LNCaP clone FGC (cell line): Measurements from ENCODE around the gene OSTC.

ENCODE experiments used
- DNase-seq: peaks from one replicate; pipeline ENCODE4 v3.0.0-alpha.2; 2011; ENCODE audit warnings: low read depth
- H3K4me3 ChIP-seq: 2 replicates; pipeline ENCODE4 v1.5.1; 2011; ENCODE audit warnings: mild to moderate bottlenecking, low read depth, low read length, control low read depth
- CTCF ChIP-seq: IDR thresholded peaks from 2 replicates; pipeline ENCODE4 v1.5.1; 2012; ENCODE audit warnings: mild to moderate bottlenecking; ENCODE audit not compliant: control insufficient read depth, insufficient read depth; ENCODE audit errors: extremely low read depth

The OSTC gene

GRCh38 chr4:108624263-108625056 lies 25.9 kb upstream of the OSTC start:
- DNase-seq: no peak
- no peak for TF ChIP-seq CTCF
- H3K4me3 ChIP-seq: no peak overlapping the region

GRCh38 chr4:108626056-108626455 lies 24.3 kb upstream of the OSTC start:
- TF ChIP-seq CTCF: no peak
- no peak overlapping the region for H3K4me3 ChIP-seq
- DNase-seq: no peak

- no peak for DNase-seq
- TF ChIP-seq CTCF: no peak
- H3K4me3 ChIP-seq: no peak overlapping the region
Measured at GRCh38 chr4:108628411-108628810, 22.0 kb upstream of the OSTC start.

- DNase-seq: no peak
- H3K4me3 ChIP-seq: no peak overlapping the region
- no peak for TF ChIP-seq CTCF
Measured at GRCh38 chr4:108635070-108635655, 15.2 kb upstream of the OSTC start.

- H3K4me3 ChIP-seq: no peak overlapping the region
- no peak for DNase-seq
- TF ChIP-seq CTCF: no peak
Measured at GRCh38 chr4:108636246-108636645, 14.2 kb upstream of the OSTC start.

GRCh38 chr4:108637856-108638255 lies 12.5 kb upstream of the OSTC start:
- DNase-seq: no peak
- H3K4me3 ChIP-seq: no peak overlapping the region
- TF ChIP-seq CTCF: peak; percentile 40
